Measurements from ENCODE around the gene CHST11.

Gene CHST11

DNA sequence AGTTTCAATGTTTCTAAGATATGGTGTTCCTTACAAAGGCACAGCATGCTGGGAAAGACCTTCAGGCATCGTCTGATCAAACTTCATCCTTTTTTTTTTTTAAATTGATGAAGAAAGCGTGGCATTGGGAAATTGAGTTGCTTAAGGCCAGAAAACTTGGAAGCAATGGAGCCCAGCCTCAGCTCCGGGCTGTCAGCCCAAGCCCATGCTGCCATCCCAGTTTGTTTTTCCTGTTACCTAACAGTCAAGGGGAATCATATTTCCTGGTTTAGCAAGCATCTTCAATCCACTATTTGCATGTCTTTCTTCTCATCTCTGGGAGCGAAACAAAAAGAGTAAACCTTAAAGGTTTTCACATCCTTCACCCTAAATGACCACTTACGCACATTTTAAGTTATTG lies 200.2 kb downstream of the CHST11 start:
- H3K27ac ChIP-seq: no peak overlapping the region
- TF ChIP-seq, protein P1, sequence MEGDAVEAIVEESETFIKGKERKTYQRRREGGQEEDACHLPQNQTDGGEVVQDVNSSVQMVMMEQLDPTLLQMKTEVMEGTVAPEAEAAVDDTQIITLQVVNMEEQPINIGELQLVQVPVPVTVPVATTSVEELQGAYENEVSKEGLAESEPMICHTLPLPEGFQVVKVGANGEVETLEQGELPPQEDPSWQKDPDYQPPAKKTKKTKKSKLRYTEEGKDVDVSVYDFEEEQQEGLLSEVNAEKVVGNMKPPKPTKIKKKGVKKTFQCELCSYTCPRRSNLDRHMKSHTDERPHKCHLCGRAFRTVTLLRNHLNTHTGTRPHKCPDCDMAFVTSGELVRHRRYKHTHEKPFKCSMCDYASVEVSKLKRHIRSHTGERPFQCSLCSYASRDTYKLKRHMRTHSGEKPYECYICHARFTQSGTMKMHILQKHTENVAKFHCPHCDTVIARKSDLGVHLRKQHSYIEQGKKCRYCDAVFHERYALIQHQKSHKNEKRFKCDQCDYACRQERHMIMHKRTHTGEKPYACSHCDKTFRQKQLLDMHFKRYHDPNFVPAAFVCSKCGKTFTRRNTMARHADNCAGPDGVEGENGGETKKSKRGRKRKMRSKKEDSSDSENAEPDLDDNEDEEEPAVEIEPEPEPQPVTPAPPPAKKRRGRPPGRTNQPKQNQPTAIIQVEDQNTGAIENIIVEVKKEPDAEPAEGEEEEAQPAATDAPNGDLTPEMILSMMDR (IDR thresholded peaks at IDR 0.05): no peak
- TF ChIP-seq ZFX (IDR thresholded peaks at IDR 0.05; ENCODE audit: borderline replicate concordance): no peak

- no peak overlapping the region for H3K27ac ChIP-seq
- TF ChIP-seq, protein P1 (IDR thresholded peaks at IDR 0.05): no peak
- no peak for TF ChIP-seq ZFX (IDR thresholded peaks at IDR 0.05; ENCODE audit: borderline replicate concordance)
Measured at GRCh38 chr12:104657726-104658484, 201.2 kb downstream of the CHST11 start.

- H3K27ac ChIP-seq: no peak overlapping the region
- TF ChIP-seq ZFX (IDR thresholded peaks at IDR 0.05; ENCODE audit: borderline replicate concordance): no peak
- TF ChIP-seq, protein P1 (IDR thresholded peaks at IDR 0.05): no peak
Measured at GRCh38 chr12:104659058-104659457, 202.3 kb downstream of the CHST11 start.

- TF ChIP-seq, protein P1 (IDR thresholded peaks at IDR 0.05): no peak
- TF ChIP-seq ZFX (IDR thresholded peaks at IDR 0.05; ENCODE audit: borderline replicate concordance): no peak
- no peak overlapping the region for H3K27ac ChIP-seq
Measured at GRCh38 chr12:104662203-104662602, 205.5 kb downstream of the CHST11 start.

DNA sequence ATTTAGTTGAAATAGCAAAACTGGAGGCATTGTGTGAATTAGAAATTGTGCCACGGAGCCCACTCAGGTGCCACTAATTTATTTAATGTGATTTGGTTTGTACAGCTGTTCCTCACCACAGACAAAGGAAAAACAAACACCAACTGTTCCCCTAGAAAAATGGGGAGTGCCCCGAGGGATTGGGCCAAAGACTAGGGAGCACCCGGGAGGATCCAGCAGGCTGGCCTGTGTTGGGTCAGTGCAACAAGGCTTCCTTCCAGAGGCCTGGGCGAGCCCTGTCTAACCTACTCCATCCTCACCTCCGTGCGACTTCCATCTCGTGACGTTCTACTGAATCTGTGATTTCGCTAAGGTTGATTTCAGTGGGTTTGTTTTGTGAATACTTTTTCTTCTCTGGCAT lies 206.2 kb downstream of the CHST11 start:
- H3K27ac ChIP-seq: no peak overlapping the region
- TF ChIP-seq, protein P1 (IDR thresholded peaks at IDR 0.05): no peak
- no peak for TF ChIP-seq ZFX (IDR thresholded peaks at IDR 0.05; ENCODE audit: borderline replicate concordance)

DNA sequence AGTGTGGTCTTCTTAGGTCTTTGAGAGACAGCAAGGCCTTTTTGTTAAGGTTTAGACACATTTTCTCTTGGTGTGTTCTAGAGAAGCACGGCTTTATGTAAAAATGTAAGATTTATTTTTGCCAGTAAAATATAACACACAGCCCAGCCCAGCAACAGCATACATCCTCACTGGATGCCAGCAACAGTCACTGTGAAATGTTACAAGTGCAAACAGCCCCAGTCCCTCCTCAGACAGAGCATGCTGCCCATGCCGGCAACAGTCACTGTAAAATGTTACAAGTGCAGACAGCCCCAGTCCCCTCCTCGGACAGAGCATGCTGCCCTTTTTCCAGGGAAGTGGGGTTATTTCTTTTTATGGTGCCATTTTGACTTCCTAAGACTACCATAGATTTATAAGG lies 207.6 kb downstream of the CHST11 start:
- no peak overlapping the region for H3K27ac ChIP-seq
- no peak for TF ChIP-seq ZFX (IDR thresholded peaks at IDR 0.05; ENCODE audit: borderline replicate concordance)
- TF ChIP-seq, protein P1 (IDR thresholded peaks at IDR 0.05): no peak

DNA sequence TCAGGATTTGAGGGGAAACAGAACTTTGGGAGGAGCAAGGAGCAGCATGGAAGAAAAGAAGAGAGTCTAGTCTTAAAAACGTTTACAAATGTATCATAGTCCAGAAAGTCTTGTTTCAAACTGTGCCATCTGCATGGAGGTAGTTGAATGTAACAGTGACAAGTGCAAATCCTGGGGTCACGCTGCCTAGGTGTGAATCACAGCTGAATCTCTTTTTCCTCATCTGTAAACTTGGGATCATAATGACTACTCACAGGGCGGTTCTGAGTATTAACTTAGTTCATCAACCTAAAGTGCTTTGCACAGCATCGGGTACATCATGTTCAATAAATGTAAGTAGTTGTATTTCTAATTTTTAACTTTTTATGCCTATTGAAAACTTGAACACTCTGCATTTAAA lies 208.5 kb downstream of the CHST11 start:
- H3K27ac ChIP-seq: no peak overlapping the region
- no peak for TF ChIP-seq ZFX (IDR thresholded peaks at IDR 0.05; ENCODE audit: borderline replicate concordance)
- TF ChIP-seq, protein P1 (IDR thresholded peaks at IDR 0.05): no peak

Data from 22Rv1 (cell line).